Measurements from ENCODE around the gene SUN2.

Gene SUN2

DNA sequence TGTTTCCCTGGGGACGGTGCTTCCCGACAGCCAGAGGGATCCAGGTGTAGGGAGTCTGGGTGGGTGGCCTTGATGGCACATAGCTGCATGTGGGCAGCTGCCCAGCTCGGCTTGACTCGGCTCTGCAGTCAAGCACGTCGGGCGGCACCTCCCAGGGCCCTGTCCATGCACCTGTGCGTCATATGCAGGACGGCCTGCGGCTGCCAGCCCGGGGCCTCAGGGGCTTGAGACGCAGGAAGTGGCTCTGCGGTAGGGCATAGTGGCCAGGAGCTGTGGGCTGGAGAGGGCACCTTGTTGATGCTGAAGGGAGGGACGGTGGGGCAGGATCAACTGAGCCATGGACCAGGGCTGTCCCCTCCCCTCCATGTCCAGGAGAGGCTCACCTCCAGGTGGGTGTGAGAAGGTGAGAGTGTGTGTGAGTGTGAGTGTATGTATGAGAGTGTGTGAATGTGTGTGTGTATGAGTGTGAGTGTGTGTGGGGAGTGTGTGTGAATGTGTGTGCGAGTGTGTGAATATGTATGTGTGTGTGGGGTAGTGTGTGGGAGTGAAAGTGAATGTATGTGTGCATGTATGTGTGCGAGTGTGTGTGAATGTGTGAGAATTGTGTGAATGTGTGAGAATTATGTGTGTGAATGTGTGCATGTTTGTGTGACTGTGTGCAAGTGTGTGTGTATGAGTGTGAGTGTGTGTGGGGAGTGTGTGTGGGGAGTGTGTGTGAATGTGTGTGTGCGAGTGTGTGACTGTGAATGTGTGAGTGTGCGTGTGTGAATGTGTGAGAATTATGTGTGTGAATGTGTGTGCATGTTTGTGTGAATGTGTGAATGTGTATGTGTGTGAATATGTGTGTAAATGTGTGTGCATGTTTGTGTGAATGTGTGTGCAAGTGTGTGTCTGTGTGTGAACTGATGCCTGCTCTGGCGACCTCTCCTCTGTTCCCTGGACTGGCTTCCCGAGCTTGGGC lies 5.7 kb upstream of the SUN2 start:
- TF ChIP-seq, protein P1, sequence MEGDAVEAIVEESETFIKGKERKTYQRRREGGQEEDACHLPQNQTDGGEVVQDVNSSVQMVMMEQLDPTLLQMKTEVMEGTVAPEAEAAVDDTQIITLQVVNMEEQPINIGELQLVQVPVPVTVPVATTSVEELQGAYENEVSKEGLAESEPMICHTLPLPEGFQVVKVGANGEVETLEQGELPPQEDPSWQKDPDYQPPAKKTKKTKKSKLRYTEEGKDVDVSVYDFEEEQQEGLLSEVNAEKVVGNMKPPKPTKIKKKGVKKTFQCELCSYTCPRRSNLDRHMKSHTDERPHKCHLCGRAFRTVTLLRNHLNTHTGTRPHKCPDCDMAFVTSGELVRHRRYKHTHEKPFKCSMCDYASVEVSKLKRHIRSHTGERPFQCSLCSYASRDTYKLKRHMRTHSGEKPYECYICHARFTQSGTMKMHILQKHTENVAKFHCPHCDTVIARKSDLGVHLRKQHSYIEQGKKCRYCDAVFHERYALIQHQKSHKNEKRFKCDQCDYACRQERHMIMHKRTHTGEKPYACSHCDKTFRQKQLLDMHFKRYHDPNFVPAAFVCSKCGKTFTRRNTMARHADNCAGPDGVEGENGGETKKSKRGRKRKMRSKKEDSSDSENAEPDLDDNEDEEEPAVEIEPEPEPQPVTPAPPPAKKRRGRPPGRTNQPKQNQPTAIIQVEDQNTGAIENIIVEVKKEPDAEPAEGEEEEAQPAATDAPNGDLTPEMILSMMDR (IDR thresholded peaks at IDR 0.05; ENCODE audit: low read depth, low read length, missing control alignments) = no peak
- no peak for DNase-seq (ENCODE audit: extremely low read depth, low read depth)

DNA sequence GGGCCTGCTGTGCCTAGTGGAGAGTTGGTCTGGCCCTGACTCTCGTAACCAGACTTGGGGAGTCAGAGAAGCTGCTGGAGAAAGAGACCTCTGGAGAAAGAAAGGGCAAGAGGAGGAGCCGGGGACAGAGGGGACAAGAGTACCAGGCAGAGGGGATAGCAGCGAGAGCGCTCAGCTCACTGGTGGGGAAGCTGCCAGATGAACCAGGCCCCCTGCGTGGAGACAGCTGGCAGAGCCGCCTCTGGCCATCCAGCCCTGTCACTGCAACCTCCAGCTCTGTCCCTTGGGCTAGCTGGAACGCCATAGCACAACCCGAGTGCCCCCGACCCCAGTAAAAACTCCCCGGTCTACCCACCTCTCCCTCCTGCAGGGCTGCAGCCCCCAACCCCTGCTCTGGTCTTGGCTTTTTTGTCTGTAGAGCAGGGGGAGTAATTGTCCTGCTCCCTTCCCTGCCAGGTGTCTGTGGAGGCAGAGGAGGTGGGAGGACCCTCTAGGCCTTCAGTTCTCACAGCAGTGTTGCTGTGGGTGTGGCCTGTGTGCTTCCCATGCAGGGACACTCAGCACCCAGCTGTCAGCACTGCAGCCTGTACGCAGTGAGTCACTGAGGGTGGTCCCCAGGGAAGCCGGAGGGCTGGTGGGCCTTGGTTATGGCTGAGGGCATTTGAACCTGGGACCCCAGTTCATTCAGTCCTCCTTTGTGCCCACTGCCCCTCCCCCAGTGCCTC lies 4.8 kb upstream of the SUN2 start:
- DNase-seq (ENCODE audit: extremely low read depth, low read depth) = no peak
- TF ChIP-seq, protein P1 (IDR thresholded peaks at IDR 0.05; ENCODE audit: low read depth, low read length, missing control alignments) = no peak
- H3K4me3 ChIP-seq (replicated peaks; ENCODE audit: low read depth, low read length) = no peak overlapping the region

More for the DNA sequence above, 5.7 kb upstream of the SUN2 start:
- no peak overlapping the region for H3K4me3 ChIP-seq (replicated peaks; ENCODE audit: low read depth, low read length)

DNA sequence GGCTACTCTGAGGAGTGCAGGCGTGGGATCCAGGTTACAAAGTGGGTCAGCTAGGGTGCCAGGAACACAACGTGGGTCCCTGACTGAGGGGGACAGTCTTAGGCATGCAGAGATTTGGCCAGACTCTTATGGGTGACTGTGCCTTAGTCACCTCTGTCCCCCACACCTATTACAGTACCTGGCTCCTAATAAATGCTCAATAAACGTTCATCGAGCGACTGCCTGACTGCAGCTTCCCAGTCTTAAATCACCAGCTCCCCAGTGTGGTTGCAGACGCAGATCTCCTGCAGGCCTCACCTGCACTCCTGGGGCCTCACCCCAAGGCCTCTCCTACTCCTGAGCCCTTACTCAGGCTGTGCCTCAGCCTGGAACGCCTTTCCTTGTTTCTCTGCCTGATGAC lies 3.2 kb upstream of the SUN2 start:
- no peak for DNase-seq (ENCODE audit: extremely low read depth, low read depth)
- no peak overlapping the region for H3K4me3 ChIP-seq (replicated peaks; ENCODE audit: low read depth, low read length)
- TF ChIP-seq, protein P1 (IDR thresholded peaks at IDR 0.05; ENCODE audit: low read depth, low read length, missing control alignments) = no peak

DNA sequence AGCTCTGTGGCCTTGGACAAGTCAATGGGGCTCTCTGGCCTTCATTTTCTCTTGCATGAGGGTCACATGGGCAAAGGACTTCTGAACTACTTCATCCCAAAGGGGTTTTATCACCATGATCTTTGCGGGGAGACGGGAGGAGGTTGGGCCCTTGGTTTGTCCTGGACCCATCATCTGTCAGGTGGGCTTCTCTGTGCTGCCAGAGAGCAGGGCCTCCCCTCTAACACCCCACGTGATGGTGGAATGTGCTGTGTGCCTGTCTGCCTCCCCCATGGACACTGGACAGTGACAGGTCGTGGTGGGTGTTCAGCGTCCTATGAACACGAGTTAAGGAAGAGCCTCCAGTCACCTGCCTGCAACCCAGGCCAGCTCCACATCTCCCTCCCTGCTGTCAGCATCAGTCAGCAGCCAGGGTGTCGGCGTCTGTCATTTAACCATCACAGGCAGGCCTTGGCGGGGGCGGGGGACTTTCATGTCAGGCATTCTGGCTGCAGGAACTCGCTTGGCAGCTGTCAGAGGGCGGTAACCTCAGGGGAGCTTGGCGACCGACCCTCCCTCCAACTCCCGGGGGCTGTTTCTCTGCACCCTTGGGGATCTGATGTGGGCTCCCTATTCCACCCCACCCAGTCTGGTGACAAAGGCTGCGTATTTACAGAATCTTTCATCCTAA lies 2.6 kb upstream of the SUN2 start:
- no peak for DNase-seq (ENCODE audit: extremely low read depth, low read depth)
- TF ChIP-seq, protein P1 (IDR thresholded peaks at IDR 0.05; ENCODE audit: low read depth, low read length, missing control alignments) = no peak
- H3K4me3 ChIP-seq (replicated peaks; ENCODE audit: low read depth, low read length) = no peak overlapping the region

DNA sequence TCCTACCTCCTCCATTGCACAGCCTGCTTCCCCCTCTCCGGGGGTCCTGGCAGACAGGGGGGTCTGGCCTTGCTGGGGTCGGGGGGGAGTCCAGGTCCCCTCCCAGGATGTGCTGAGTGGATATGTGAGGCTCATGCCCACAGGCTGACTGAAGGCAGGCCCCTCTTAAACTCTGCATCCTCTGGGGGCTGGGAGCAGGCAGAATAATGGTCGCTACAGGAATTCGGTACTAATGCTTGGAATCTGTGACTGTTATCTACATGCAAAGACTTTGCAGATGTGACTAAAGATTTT lies 1.6 kb upstream of the SUN2 start:
- no peak overlapping the region for H3K4me3 ChIP-seq (replicated peaks; ENCODE audit: low read depth, low read length)
- DNase-seq (ENCODE audit: extremely low read depth, low read depth) = no peak
- TF ChIP-seq, protein P1 (IDR thresholded peaks at IDR 0.05; ENCODE audit: low read depth, low read length, missing control alignments) = no peak

DNA sequence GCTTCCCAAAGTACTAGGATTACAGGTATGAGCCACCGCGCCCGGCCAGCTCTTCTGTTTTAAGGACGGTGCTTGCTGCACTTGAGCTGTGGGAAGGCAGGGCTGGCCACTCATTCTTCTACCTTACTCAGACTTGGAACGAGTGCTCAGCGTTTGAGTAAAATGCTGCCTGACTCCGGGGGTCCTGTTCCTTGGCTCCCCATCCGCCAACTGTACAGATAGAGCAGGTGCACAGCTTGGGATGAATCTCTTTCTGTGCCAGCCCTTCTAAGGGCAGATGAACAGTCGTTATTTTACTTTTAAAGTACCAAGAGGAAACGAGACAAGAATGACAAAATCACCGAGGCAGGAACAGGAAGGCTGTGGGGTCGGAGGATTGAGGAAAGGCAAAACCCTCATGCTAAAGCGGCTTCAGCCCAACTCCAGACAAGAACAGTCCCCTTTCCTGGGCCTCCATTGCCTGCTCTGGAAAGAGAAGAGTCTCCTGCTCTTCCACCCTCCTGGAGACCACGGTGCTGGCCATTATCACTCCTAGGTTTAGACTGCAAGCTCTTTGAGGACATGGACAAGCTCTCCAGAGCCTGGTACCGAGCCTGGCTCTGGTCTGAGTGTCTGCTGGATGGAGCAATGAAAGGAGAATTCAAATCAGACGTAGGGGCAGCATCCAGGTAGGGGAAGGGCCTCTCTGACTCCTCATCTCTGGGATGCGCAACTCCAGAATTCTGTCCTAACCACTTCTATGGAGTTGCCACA lies 1.1 kb upstream of the SUN2 start:
- TF ChIP-seq, protein P1 (IDR thresholded peaks at IDR 0.05; ENCODE audit: low read depth, low read length, missing control alignments) = no peak
- no peak for DNase-seq (ENCODE audit: extremely low read depth, low read depth)
- H3K4me3 ChIP-seq (replicated peaks; ENCODE audit: low read depth, low read length) = peak overlapping the region; percentile 71

Data from HFF-Myc (cell line).